Endothelial cell of umbilical vein (primary cell): ENCODE results near the gene CCDC138. TPM values are rescaled to one million over a fixed set of nuclear protein-coding genes. Genes with fewer than 3 reads are reported as not detected.

Experiments
- BruUV-seq: library from RNA; stranded (reverse); fragments of 400-500 nt; replicated peaks from 2 replicates; lab custom pipeline; 2021; lab: Mats Ljungman, UMichigan
- CTCF ChIA-PET: fragments of 300-600, 350-600 bp; sonication (Branson Sonifier 250); formaldehyde crosslinking; loops from one replicate; lab custom pipeline; 2021; ENCODE audit warnings: antibody characterized with exemption, inconsistent platforms; lab: Charles Lee
- POLR2A ChIA-PET: fragments of 300-600, 350-600 bp; sonication (Branson Sonifier 250); formaldehyde crosslinking; loops from one replicate; lab custom pipeline; 2021; ENCODE audit warnings: antibody characterized with exemption, inconsistent platforms; lab: Charles Lee
- DNase-seq: peaks from one replicate; pipeline ENCODE4 v3.0.0-alpha.2; 2011; ENCODE audit warnings: low read depth, low spot score
- FAIRE-seq: peaks from 2 replicates; lab custom pipeline; 2011; peaks lifted over from hg19 to GRCh38; lab: Jason Lieb, UNC
- H2AFZ ChIP-seq: 2 replicates; pipeline ENCODE4 v1.6.0; 2012; ENCODE audit warnings: low read depth, low read length, control low read depth, inconsistent platforms
- H3K27ac ChIP-seq: 2 replicates; pipeline ENCODE4 v1.5.1; 2011; ENCODE audit warnings: low read depth, mild to moderate bottlenecking, control low read depth, low read length, moderate library complexity; ENCODE audit not compliant: insufficient read depth
- H3K27me3 ChIP-seq, 2 experiments: 2 replicates each; pipeline versions ENCODE4 v1.6.0 to v1.6.1; 2011; ENCODE audit warnings: low read length in 2 of 2, mixed read lengths in 1 of 2; ENCODE audit not compliant: control insufficient read depth in 2 of 2, insufficient read depth in 2 of 2
- H3K36me3 ChIP-seq, 2 experiments: 2 replicates in 1 of 2; 3 replicates in 1 of 2; pipeline ENCODE4 v1.5.1; 2011; ENCODE audit warnings: low read length in 2 of 2, mild to moderate bottlenecking in 1 of 2, moderate library complexity in 1 of 2; ENCODE audit not compliant: control insufficient read depth in 2 of 2, insufficient read depth in 2 of 2; ENCODE audit errors: extremely low read depth in 1 of 2
- H3K4me1 ChIP-seq: 3 replicates; pipeline ENCODE4 v1.5.1; 2011; ENCODE audit warnings: mild to moderate bottlenecking, low read length; ENCODE audit not compliant: control insufficient read depth, insufficient read depth; ENCODE audit errors: extremely low read depth
- H3K4me2 ChIP-seq: 2 replicates; pipeline ENCODE4 v1.6.1; 2011; ENCODE audit warnings: low read length, control low read depth, mixed read lengths; ENCODE audit not compliant: insufficient read depth
- H3K4me3 ChIP-seq, 3 experiments: fragments of 200-600 bp in 1 of 3; sonication (generic), shearing (Covaris generic) in 1 of 3; replicated peaks in 1 of 3; 2 replicates each; pipeline ENCODE4 v1.5.1; 2011 to 2016; ENCODE audit warnings: control low read depth in 3 of 3, low read length in 3 of 3, mild to moderate bottlenecking in 2 of 3, inconsistent platforms in 1 of 3, low read depth in 1 of 3, moderate library complexity in 1 of 3; ENCODE audit not compliant: insufficient read depth in 1 of 3
- H3K79me2 ChIP-seq: 2 replicates; pipeline ENCODE4 v1.6.0; 2012; ENCODE audit warnings: low read length, inconsistent platforms; ENCODE audit not compliant: control insufficient read depth, insufficient read depth
- H3K9ac ChIP-seq: replicated peaks from 2 replicates; pipeline ENCODE3; 2011; ENCODE audit warnings: low read length, control low read depth; ENCODE audit not compliant: insufficient read depth; ENCODE audit errors: extremely low read depth
- H3K9me1 ChIP-seq: replicated peaks from 3 replicates; pipeline ENCODE4 v1.6.0; 2011; ENCODE audit warnings: mild to moderate bottlenecking, low read length; ENCODE audit not compliant: control insufficient read depth, insufficient read depth; ENCODE audit errors: extremely low read depth
- H3K9me3 ChIP-seq: replicated peaks from 2 replicates; pipeline ENCODE4 v1.5.1; 2012; ENCODE audit warnings: low read length, inconsistent platforms; ENCODE audit not compliant: control insufficient read depth, insufficient read depth
- H4K20me1 ChIP-seq: replicated peaks from 2 replicates; pipeline ENCODE3; 2011; ENCODE audit warnings: mild to moderate bottlenecking, low read length; ENCODE audit not compliant: control insufficient read depth, insufficient read depth; ENCODE audit errors: extremely low read depth
- FOS ChIP-seq: IDR thresholded peaks from 2 replicates; pipeline ENCODE4 v1.6.1; 2011; ENCODE audit warnings: mild to moderate bottlenecking, low read length, moderate library complexity, borderline replicate concordance; ENCODE audit not compliant: insufficient read depth
- GATA2 ChIP-seq: IDR thresholded peaks from 2 replicates; pipeline ENCODE4 v1.7.0; 2011; ENCODE audit warnings: low read depth, mild to moderate bottlenecking, moderate library complexity, mixed read lengths, low read length; ENCODE audit not compliant: insufficient read length, insufficient read depth
- MYC ChIP-seq: IDR thresholded peaks from one replicate; pipeline ENCODE4 v1.6.1; 2011; ENCODE audit warnings: mild to moderate bottlenecking, low read depth, low read length
- dilution Hi-C: fragments of 300-500 bp; cut with MboI; formaldehyde crosslinking; loops from one replicate; pipeline ENCODE4 v1.15.0; 2019; ENCODE audit warnings: low sequenced_read_pairs; ENCODE audit not compliant: extremely low pct_ligation_motif_present
- intact Hi-C: fragments of 100-400 bp; cut with micrococcal nuclease; formaldehyde crosslinking; loops from one replicate; pipeline ENCODE4 v1.10.0; 2022
- polyA plus RNA-seq, 4 experiments: library from polyadenylated mRNA; depleted of rRNA in 3 of 4; stranded (reverse) in 3 of 4; unstranded in 1 of 4; fragments of >200 nt; gene quantifications; 2 replicates each; pipeline versions ENCODE4 v1.2.1 to v1.2.3, GENCODE V29; 2011 to 2012; ENCODE audit warnings: missing spikeins in 1 of 4
- total RNA-seq: library from RNA; stranded (reverse); gene quantifications from 2 replicates; pipeline ENCODE4 v1.2.3, GENCODE V29; 2021
- TF ChIP-seq, protein P1 (sequence below): IDR thresholded peaks from 2 replicates; pipeline ENCODE4 v1.6.1; 2011; ENCODE audit not compliant: insufficient read depth, insufficient read length
- TF ChIP-seq, protein P2 (sequence below), 2 donors: IDR thresholded peaks; 1 replicate in 1 of 2; 2 replicates in 1 of 2; pipeline ENCODE4 v1.5.1; 2011; ENCODE audit warnings: low read length in 2 of 2, mild to moderate bottlenecking in 2 of 2, moderate library complexity in 2 of 2, control low read depth in 1 of 2, inconsistent platforms in 1 of 2, low read depth in 1 of 2; ENCODE audit not compliant: insufficient read depth in 1 of 2; ENCODE audit errors: extremely low read depth in 1 of 2

CCDC138 gene
- total and polyA plus RNA-seq, 2 donors (not counting 3 experiments of a cell fraction or from before 2014, with no cell fraction given), result 1.5 to 10.8 TPM

DNA sequence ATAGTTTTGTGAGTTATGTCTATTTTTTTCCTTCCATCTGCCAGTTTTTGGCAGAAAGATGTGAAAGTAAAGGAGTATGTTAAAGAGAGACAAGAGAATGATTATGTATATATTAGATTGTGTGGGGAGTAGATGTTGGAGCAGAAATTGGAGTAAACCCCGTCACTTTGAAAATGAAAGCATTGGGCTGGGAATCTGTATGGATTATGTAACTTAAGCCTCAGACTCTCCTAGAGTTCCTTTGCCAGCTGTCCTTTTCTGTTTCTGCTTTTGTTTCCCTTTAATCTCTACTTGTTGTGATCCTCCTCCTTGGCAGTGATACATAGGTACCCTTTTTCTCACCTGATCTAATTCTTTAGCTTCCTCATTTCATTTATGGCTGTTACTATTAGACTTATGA, 19.2 kb downstream of the CCDC138 start:
- H3K4me3 ChIP-seq, result no peak overlapping the region
- FAIRE-seq, result no peak
- peaks cover 0 to 3% of the 10 kb centered on the region in 2 experiments for H3K36me3 ChIP-seq
- BruUV-seq, result no TSS peak
- no peak overlapping the region for H3K27ac ChIP-seq
- H2AFZ ChIP-seq, result no peak overlapping the region
- CTCF ChIA-PET, result interaction anchor here (0.9 kb wide), 1 partner anchor 9 kb away, joined by 3 read pairs; no protein-coding TSS in a partner anchor
- dilution Hi-C loops, result no loop called here
- no peak overlapping the region for H3K4me2 ChIP-seq
- DNase-seq, result no peak
- peaks cover 19% of the 10 kb centered on the region for H3K79me2 ChIP-seq
- POLR2A ChIA-PET, result no interaction called here
- intact Hi-C loops, result no loop called here
- H3K9me3 ChIP-seq, result no peaks in the 10 kb centered on the region
- no peaks in the 10 kb centered on the region for H3K27me3 ChIP-seq
- H4K20me1 ChIP-seq, result no peaks in the 10 kb centered on the region
- no peak overlapping the region for H3K9ac ChIP-seq
- TF ChIP-seq MYC (no peak), GATA2 (no peak), FOS (no peak)
- TF ChIP-seq, protein P1, sequence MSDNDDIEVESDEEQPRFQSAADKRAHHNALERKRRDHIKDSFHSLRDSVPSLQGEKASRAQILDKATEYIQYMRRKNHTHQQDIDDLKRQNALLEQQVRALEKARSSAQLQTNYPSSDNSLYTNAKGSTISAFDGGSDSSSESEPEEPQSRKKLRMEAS, result no peak
- TF ChIP-seq, protein P2, sequence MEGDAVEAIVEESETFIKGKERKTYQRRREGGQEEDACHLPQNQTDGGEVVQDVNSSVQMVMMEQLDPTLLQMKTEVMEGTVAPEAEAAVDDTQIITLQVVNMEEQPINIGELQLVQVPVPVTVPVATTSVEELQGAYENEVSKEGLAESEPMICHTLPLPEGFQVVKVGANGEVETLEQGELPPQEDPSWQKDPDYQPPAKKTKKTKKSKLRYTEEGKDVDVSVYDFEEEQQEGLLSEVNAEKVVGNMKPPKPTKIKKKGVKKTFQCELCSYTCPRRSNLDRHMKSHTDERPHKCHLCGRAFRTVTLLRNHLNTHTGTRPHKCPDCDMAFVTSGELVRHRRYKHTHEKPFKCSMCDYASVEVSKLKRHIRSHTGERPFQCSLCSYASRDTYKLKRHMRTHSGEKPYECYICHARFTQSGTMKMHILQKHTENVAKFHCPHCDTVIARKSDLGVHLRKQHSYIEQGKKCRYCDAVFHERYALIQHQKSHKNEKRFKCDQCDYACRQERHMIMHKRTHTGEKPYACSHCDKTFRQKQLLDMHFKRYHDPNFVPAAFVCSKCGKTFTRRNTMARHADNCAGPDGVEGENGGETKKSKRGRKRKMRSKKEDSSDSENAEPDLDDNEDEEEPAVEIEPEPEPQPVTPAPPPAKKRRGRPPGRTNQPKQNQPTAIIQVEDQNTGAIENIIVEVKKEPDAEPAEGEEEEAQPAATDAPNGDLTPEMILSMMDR (IDR thresholded peaks at IDR 0.05; ENCODE audit: extremely low read depth in 1 of 2, insufficient read depth in 1 of 2, low read depth in 1 of 2, low read length in 2 of 2), result no peak
- H3K4me1 ChIP-seq, result no peaks in the 10 kb centered on the region
- H3K9me1 ChIP-seq, result no peaks in the 10 kb centered on the region
